ENCODE results near the gene XCL1.

DNA sequence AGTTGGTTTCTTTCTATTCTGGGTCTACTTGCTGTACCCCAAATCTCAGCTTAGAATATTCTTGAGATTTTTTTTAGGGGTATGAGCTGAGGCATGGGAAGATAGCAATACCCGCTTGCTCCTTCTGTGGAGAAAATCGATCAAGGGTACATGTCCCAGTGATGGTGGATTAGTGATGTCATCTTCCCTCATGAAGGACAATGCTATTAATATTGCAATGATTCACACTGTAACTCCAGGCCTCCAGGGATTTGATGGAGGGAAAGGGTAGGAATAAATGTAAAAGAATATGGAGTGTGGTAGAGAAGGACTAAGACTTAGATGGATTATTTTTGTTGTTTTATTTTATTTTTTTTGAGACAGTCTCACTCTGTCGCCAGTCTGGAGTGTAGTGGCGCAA, 47.4 kb downstream of the XCL1 start:
- TF ChIP-seq, protein P1, sequence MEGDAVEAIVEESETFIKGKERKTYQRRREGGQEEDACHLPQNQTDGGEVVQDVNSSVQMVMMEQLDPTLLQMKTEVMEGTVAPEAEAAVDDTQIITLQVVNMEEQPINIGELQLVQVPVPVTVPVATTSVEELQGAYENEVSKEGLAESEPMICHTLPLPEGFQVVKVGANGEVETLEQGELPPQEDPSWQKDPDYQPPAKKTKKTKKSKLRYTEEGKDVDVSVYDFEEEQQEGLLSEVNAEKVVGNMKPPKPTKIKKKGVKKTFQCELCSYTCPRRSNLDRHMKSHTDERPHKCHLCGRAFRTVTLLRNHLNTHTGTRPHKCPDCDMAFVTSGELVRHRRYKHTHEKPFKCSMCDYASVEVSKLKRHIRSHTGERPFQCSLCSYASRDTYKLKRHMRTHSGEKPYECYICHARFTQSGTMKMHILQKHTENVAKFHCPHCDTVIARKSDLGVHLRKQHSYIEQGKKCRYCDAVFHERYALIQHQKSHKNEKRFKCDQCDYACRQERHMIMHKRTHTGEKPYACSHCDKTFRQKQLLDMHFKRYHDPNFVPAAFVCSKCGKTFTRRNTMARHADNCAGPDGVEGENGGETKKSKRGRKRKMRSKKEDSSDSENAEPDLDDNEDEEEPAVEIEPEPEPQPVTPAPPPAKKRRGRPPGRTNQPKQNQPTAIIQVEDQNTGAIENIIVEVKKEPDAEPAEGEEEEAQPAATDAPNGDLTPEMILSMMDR (IDR thresholded peaks at IDR 0.05 in 2 of 3, conservative IDR thresholded peaks at IDR 0.05 in 1 of 3; ENCODE audit: borderline replicate concordance in 1 of 3, insufficient read depth in 1 of 3, low read depth in 2 of 3, low read length in 2 of 3): no peak
- no peak for TF ChIP-seq EZH2phosphoT487 (IDR thresholded peaks at IDR 0.05; ENCODE audit: borderline replicate concordance)
- TF ChIP-seq YY1 (IDR thresholded peaks at IDR 0.05; ENCODE audit: extremely low read depth, insufficient replicate concordance, low read depth, low read length): no peak
- no peak for TF ChIP-seq POLR2A (IDR thresholded peaks at IDR 0.05; ENCODE audit: borderline replicate concordance, extremely low read depth, insufficient read depth, insufficient read length)
- TF ChIP-seq, protein P2, sequence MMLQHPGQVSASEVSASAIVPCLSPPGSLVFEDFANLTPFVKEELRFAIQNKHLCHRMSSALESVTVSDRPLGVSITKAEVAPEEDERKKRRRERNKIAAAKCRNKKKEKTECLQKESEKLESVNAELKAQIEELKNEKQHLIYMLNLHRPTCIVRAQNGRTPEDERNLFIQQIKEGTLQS (IDR thresholded peaks at IDR 0.05): no peak
- no peak for TF ChIP-seq SP1 (IDR thresholded peaks at IDR 0.05; ENCODE audit: low read depth)
